UCSD-AML1 (cell line): ENCODE measurements around the gene IL18BP.

ENCODE experiments used
- DNase-seq: peaks from one replicate; lab custom pipeline; 2025; ENCODE audit not compliant: unreplicated experiment; lab: John Stamatoyannopoulos, UW

IL18BP gene

GRCh38 chr11:71998649-71999310 is at the start of gene IL18BP:
IL18BP (plus strand) TSS chr11:71998909; CDS start chr11:71999985, 1,076 bp downstream.
- peak; percentile 75 for DNase-seq

- no peak for DNase-seq
Observed at GRCh38 chr11:71949034-71949433, 49.7 kb upstream of the IL18BP start.

GRCh38 chr11:71951741-71952310 is 46.9 kb upstream of the IL18BP start:
- no peak for DNase-seq

- no peak for DNase-seq
Observed at GRCh38 chr11:71955898-71956456, 42.7 kb upstream of the IL18BP start.

GRCh38 chr11:71962428-71963038 is 36.2 kb upstream of the IL18BP start:
- no peak for DNase-seq

GRCh38 chr11:71963468-71963867 is 35.2 kb upstream of the IL18BP start:
- DNase-seq: no peak

GRCh38 chr11:71964641-71965040 is 34.1 kb upstream of the IL18BP start:
- DNase-seq: no peak

GRCh38 chr11:71971680-71972079 is 27.0 kb upstream of the IL18BP start:
- DNase-seq: no peak

- DNase-seq: no peak
Observed at GRCh38 chr11:71976551-71976950, 22.2 kb upstream of the IL18BP start.

- no peak for DNase-seq
Observed at GRCh38 chr11:71977090-71977489, 21.6 kb upstream of the IL18BP start.

GRCh38 chr11:71977743-71978418 is 20.8 kb upstream of the IL18BP start:
- peak; percentile 38 for DNase-seq

GRCh38 chr11:71979094-71979493 is 19.6 kb upstream of the IL18BP start:
- no peak for DNase-seq

GRCh38 chr11:71979602-71980001 is 19.1 kb upstream of the IL18BP start:
- DNase-seq: no peak

- DNase-seq: no peak
Observed at GRCh38 chr11:71986131-71986530, 12.6 kb upstream of the IL18BP start.

- DNase-seq: no peak
Observed at GRCh38 chr11:71987521-71987920, 11.2 kb upstream of the IL18BP start.

GRCh38 chr11:71988050-71988449 is 10.7 kb upstream of the IL18BP start:
- DNase-seq: no peak

- DNase-seq: no peak
Observed at GRCh38 chr11:71990701-71991100, 8.0 kb upstream of the IL18BP start.

GRCh38 chr11:71991494-71991893 is 7.2 kb upstream of the IL18BP start:
- no peak for DNase-seq

GRCh38 chr11:71992136-71992730 is 6.5 kb upstream of the IL18BP start:
- no peak for DNase-seq

GRCh38 chr11:71994786-71995185 is 3.9 kb upstream of the IL18BP start:
- no peak for DNase-seq

- no peak for DNase-seq
Observed at GRCh38 chr11:71995726-71996291, 2.9 kb upstream of the IL18BP start.
